Stimulated activated naive CD8-positive, alpha-beta T cell treated with anti-CD3 and anti-CD28 coated beads, Interleukin-15, Interleukin-2, amounts not matched to agents 100 ng/mL and 50 ng/mL, for 24 hours (primary cell): Measurements from ENCODE around the gene DERL3.

ENCODE experiments used
- H3K27ac Mint-ChIP-seq: one replicate; pipeline ENCODE4 v1.8.0; 2021; ENCODE audit warnings: mild to moderate bottlenecking, mixed read lengths
- H3K27me3 Mint-ChIP-seq: one replicate; pipeline ENCODE4 v1.8.0; 2021; ENCODE audit warnings: mixed read lengths
- H3K36me3 Mint-ChIP-seq: one replicate; pipeline ENCODE4 v1.8.0; 2021; ENCODE audit warnings: low read depth, mixed read lengths
- H3K4me1 Mint-ChIP-seq: one replicate; pipeline ENCODE4 v1.8.0; 2021; ENCODE audit warnings: low read depth, mixed read lengths
- H3K4me3 Mint-ChIP-seq: one replicate; pipeline ENCODE4 v1.8.0; 2021; ENCODE audit warnings: mild to moderate bottlenecking, mixed read lengths
- H3K9me3 Mint-ChIP-seq: one replicate; pipeline ENCODE4 v1.8.0; 2021; ENCODE audit warnings: mixed read lengths

Gene DERL3

GRCh38 chr22:23812378-23812777 is 26.4 kb downstream of the DERL3 start:
- H3K27ac Mint-ChIP-seq, result no peak overlapping the region
- peaks cover 49% of the 10 kb centered on the region for H3K36me3 Mint-ChIP-seq
- H3K4me3 Mint-ChIP-seq, result no peak overlapping the region
- no peaks in the 10 kb centered on the region for H3K27me3 Mint-ChIP-seq
- H3K4me1 Mint-ChIP-seq, result no peaks in the 10 kb centered on the region
- no peaks in the 10 kb centered on the region for H3K9me3 Mint-ChIP-seq

DNA sequence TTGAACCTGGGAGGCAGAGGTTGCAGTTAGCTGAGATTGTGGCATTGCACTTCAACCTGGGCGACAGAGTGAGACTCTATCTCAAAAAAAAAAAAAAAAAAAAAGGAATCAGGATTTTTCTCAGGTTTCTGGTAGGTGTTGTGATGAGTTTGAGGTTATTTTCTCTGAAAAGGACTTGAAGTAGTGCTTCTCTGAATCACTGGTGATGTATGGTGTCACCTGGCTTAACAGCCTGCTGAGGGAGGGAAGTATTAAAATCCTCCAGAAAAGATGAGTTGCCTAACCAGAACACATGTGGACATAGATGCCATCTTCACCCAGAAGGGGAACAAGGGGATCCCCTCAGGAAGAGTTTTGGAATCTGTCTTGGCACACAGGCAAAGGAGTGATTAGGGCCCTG is 32.0 kb downstream of the DERL3 start:
- no peak overlapping the region for H3K4me3 Mint-ChIP-seq
- no peak overlapping the region for H3K27ac Mint-ChIP-seq
- H3K4me1 Mint-ChIP-seq, result peaks cover 4% of the 10 kb centered on the region
- H3K9me3 Mint-ChIP-seq, result no peaks in the 10 kb centered on the region
- peaks cover 56% of the 10 kb centered on the region for H3K36me3 Mint-ChIP-seq
- H3K27me3 Mint-ChIP-seq, result no peaks in the 10 kb centered on the region

- Mint-ChIP-seq H3K36me3 (peaks cover 59% of the 10 kb centered on the region), H3K27ac (no peak overlapping the region), H3K9me3 (no peaks in the 10 kb centered on the region), H3K4me1 (peaks cover 15% of the 10 kb centered on the region), H3K4me3 (no peak overlapping the region), H3K27me3 (no peaks in the 10 kb centered on the region)
Measured at GRCh38 chr22:23804781-23805291, 34.0 kb downstream of the DERL3 start.

GRCh38 chr22:23803001-23803819 is 35.6 kb downstream of the DERL3 start:
- H3K36me3 Mint-ChIP-seq, result peaks cover 66% of the 10 kb centered on the region
- no peaks in the 10 kb centered on the region for H3K9me3 Mint-ChIP-seq

DNA sequence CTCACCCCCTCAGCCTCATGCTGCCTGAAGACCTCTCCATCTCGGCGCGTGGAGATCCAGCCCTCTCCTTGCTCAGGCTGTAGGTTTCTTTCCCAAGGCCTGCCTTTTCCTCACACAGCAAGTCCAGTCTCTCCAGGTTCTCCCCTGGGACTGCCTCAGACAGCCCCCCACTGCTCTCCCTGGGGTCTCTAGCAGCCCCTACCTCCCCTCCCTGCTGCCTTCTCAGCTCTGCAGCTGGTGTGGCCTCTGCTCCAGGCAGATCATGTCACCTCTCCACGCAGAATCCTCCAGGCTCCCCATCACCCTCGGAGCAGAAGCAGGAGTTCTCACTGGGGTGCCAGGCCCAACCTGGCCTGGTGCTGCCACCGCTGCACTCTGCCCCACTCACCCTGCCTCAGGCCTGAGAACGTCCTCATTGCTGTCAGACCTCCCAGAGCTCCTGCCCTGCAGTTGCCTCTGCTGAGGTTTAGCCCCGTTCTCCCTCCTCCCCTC is 36.9 kb downstream of the DERL3 start:
- Mint-ChIP-seq H3K4me1 (peaks cover 15% of the 10 kb centered on the region), H3K9me3 (no peaks in the 10 kb centered on the region), H3K36me3 (peaks cover 64% of the 10 kb centered on the region), H3K27ac (peak overlapping the region; percentile 21), H3K4me3 (no peak overlapping the region), H3K27me3 (no peaks in the 10 kb centered on the region)

More at GRCh38 chr22:23803001-23803819, 35.6 kb downstream of the DERL3 start:
- peaks cover 15% of the 10 kb centered on the region for H3K4me1 Mint-ChIP-seq
- H3K27ac Mint-ChIP-seq, result no peak overlapping the region
- no peak overlapping the region for H3K4me3 Mint-ChIP-seq
- H3K27me3 Mint-ChIP-seq, result no peaks in the 10 kb centered on the region

GRCh38 chr22:23801238-23801821 is 37.5 kb downstream of the DERL3 start:
- peaks cover 15% of the 10 kb centered on the region for H3K4me1 Mint-ChIP-seq
- no peaks in the 10 kb centered on the region for H3K9me3 Mint-ChIP-seq
- H3K27me3 Mint-ChIP-seq, result no peaks in the 10 kb centered on the region
- no peak overlapping the region for H3K27ac Mint-ChIP-seq
- H3K4me3 Mint-ChIP-seq, result no peak overlapping the region
- peaks cover 66% of the 10 kb centered on the region for H3K36me3 Mint-ChIP-seq

DNA sequence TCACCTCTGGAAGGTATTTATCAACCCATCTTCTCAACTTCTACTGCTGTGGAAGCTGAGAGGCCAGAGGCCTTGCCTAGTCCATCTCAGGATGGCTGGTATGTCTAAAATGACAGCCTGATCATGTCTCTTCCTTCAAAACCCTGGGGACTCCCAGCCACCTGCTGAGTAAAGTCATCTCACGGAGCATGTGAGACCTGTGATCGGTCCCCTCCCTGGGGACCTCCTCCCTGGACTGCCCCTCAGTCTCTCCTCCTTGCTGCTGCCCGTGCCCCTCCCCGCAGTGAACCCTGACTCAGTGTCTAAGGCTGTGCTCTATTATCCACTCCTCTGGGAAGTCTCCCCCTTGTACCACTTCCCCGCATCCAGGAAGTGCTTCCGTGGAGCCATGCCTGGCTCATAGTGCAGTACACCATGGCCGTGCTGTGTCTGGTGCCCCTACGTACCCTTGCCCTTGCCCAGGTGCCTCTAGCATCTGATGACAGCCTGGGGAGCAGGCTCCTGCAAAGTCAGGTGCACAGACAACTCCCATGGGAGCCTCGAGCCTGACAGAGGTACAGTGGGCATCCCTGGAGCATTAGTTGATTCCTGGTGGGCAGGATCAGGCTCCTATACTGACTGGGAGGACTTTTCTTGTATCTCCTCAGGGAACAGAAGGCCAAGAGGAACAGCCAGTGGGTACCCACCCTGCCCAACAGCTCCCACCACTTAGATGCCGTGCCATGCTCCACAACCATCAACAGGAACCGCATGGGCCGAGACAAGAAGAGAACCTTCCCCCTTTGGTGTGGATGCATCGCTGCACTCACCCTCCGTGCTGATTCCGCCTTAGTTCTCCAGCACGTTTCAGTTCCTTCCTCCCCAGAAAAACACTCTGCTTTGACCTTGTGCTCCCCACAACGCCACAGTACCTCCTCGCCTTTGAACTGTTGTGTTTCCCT is 38.2 kb downstream of the DERL3 start:
- Mint-ChIP-seq H3K4me3 (no peak overlapping the region), H3K36me3 (peaks cover 63% of the 10 kb centered on the region), H3K27ac (no peak overlapping the region), H3K9me3 (no peaks in the 10 kb centered on the region), H3K4me1 (peaks cover 11% of the 10 kb centered on the region), H3K27me3 (no peaks in the 10 kb centered on the region)

DNA sequence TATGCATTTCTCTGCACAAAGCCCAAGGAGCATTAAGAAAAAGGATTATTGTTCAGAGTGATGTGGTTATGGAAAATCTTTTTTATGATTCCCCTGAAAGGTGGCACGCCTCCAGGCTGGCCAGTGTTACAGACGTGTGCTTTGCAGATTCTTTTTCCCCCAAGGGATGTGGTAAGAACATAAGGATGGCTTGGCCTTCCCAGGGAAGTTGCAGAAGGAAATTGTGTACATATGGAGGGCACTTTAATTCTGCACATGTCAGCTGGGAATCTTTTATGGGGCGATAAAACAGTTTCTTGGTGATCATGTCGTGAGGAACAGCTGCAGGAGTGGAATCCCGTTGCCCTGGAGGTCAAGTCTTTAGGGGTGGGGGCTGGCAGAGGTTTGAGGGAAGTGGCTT is 42.3 kb downstream of the DERL3 start:
- H3K4me1 Mint-ChIP-seq, result peaks cover 18% of the 10 kb centered on the region
- H3K9me3 Mint-ChIP-seq, result no peaks in the 10 kb centered on the region
- no peaks in the 10 kb centered on the region for H3K27me3 Mint-ChIP-seq
- H3K4me3 Mint-ChIP-seq, result no peak overlapping the region
- no peak overlapping the region for H3K27ac Mint-ChIP-seq
- peaks cover 57% of the 10 kb centered on the region for H3K36me3 Mint-ChIP-seq

- peaks cover 45% of the 10 kb centered on the region for H3K36me3 Mint-ChIP-seq
- no peaks in the 10 kb centered on the region for H3K9me3 Mint-ChIP-seq
- no peak overlapping the region for H3K4me3 Mint-ChIP-seq
- no peaks in the 10 kb centered on the region for H3K27me3 Mint-ChIP-seq
- H3K27ac Mint-ChIP-seq, result no peak overlapping the region
- H3K4me1 Mint-ChIP-seq, result peaks cover 25% of the 10 kb centered on the region
Measured at GRCh38 chr22:23793326-23793725, 45.5 kb downstream of the DERL3 start.

DNA sequence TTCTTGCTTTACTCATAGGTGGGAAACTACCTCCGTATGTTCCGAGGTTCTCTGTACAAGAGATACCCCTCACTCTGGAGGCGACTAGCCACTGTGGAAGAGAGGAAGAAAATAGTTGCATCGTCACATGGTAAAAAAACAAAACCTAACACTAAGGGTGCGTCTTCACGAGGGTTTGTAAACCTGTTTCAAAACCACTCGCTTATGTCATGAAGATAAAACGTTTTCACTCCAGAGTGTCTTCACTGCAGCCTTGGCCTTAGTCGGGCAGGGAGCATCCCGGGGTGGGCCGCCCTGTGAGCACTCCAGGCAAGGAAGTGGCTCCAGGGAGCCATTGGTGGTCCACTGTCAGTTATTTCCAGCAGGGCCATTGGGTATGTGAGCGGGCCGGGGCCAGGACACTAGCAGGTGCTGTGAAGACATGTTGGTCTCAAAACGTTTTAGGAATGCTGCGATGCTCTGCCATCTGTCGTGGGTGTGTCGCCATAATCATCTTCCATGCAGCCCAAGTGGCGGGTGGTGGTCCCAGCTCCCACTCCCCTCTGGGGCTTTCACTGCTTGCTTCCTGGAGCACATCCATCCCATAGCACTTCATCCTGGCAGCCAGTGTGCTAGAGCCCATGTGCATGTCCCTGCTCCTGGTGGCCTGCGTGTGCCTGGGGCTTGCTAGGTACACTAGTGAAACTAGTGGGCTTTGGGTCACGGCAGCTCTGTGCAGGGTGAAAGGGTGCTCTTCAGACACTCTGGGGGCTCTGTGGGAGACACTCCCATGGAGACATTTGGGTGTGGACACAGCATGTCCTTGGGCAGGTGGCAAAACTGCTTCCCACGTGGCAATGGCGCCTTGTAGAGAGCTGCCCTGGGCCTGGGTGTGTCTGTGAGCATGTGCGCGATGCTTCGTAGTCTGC is 46.8 kb downstream of the DERL3 start:
- Mint-ChIP-seq H3K27ac (no peak overlapping the region), H3K36me3 (peaks cover 38% of the 10 kb centered on the region), H3K4me3 (no peak overlapping the region), H3K4me1 (peaks cover 33% of the 10 kb centered on the region), H3K27me3 (no peaks in the 10 kb centered on the region), H3K9me3 (no peaks in the 10 kb centered on the region)

DNA sequence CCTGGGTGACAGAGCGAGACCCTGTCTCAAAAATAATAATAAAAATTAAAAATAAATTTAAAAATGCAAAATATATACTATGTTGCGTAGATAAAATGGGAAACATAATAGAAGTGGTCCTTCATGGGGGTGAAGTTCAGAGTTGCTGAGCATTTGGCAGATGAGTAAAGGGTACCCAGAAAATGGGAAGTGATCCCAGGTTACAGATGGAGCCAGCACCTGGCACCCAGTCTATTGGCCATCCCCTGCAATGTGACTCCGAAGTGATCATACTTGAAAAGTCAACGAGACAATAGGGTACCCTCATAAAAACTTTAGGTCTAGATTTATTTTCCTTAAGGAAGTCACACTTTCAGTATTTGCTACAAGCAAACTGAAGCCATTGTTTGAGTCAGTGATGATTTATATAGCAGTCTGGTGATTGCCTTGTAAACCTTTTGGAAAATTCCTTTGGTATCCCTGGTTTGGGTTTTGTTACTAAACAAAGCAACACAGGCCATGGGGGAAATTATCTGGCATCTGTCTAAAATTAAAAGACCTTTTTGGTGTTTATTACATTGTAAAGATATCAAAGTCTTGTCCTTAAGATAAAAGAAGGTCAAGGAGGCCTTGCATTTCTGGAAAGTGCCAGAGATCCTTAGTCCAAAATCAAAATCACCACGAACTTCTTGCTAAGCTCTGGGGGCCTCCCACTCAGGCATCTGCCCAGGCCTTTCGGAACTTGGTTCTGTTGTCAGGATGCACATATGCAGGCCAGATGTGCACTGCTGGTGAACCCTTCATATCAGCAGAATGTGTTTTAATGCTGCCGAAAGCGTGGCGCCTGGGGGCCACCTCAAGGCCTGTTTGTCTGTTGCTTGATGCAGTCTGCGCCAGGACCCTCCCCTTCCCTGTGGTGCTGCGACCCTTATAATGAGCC is 47.7 kb downstream of the DERL3 start:
- peaks cover 40% of the 10 kb centered on the region for H3K4me1 Mint-ChIP-seq

DNA sequence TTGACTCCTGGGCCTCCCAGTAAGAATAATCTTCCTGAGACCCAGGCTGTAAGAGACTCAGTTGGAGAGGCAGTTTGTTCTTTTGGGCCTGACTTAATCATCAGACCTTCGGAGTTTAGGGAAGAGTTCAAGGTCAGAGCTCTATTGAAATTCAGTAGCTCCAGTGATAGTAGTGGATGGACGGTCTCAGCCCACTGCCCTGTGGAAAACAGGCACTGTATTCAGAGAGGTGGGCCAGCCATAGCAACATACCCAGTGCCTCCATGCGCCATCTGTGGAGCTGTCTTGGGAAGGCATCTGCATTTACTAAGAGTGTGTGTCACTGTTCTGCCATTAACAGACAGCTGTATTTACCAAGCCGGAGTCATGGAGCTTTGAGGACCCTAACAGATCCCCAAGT is 49.2 kb downstream of the DERL3 start:
- no peaks in the 10 kb centered on the region for H3K9me3 Mint-ChIP-seq
- peaks cover 24% of the 10 kb centered on the region for H3K36me3 Mint-ChIP-seq
- H3K27me3 Mint-ChIP-seq, result no peaks in the 10 kb centered on the region
- H3K4me1 Mint-ChIP-seq, result peaks cover 41% of the 10 kb centered on the region
- peak overlapping the region; percentile 8 for H3K4me3 Mint-ChIP-seq
- no peak overlapping the region for H3K27ac Mint-ChIP-seq

More for the DNA sequence above, 47.7 kb downstream of the DERL3 start:
- Mint-ChIP-seq H3K27ac (no peak overlapping the region), H3K27me3 (no peaks in the 10 kb centered on the region), H3K36me3 (peaks cover 31% of the 10 kb centered on the region), H3K9me3 (no peaks in the 10 kb centered on the region), H3K4me3 (no peak overlapping the region)

- Mint-ChIP-seq H3K27me3 (no peaks in the 10 kb centered on the region), H3K9me3 (no peaks in the 10 kb centered on the region), H3K4me3 (peak overlapping the region; percentile 8), H3K36me3 (peaks cover 24% of the 10 kb centered on the region), H3K27ac (no peak overlapping the region), H3K4me1 (peaks cover 46% of the 10 kb centered on the region)
Measured at GRCh38 chr22:23789121-23789520, 49.7 kb downstream of the DERL3 start.
